ENCODE data around the gene IFT81. TPM values are rescaled to one million over a fixed set of nuclear protein-coding genes. Genes with fewer than 3 reads are reported as not detected.

Gene IFT81
- total RNA-seq, 1 donor from 2014 or later = 8.9 TPM

DNA sequence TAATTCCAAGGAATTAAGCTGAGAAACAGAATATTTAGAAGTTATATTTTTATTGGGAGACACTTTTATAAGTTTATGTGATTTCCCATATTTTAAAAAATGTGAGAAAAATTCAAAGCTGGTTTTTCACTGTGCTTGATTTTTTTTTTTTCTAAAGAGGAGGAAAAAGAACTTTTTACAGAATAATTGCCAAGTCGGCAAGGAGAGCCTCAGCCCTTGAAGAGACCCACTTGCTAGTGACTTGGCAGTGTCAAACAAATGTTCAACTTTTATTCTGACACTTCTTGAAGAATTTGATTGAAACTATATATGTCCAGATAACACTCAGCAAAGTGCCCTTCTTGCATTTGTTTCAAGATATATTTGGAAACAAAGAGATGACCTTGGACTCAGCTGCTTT lies 104.6 kb downstream of the IFT81 start:
- DNase-seq (ENCODE audit: low spot score) = no peak
- TF ChIP-seq CTCF (IDR thresholded peaks at IDR 0.05) = no peak
- Mint-ChIP-seq H3K4me3 (ENCODE audit: unreplicated experiment) (no peak overlapping the region), H3K36me3 (ENCODE audit: low read depth) (peaks cover 2% of the 10 kb centered on the region), H3K27me3 (ENCODE audit: low read depth) (no peaks in the 10 kb centered on the region), H3K4me1 (ENCODE audit: low read depth) (peaks cover 24% of the 10 kb centered on the region), H3K27ac (ENCODE audit: unreplicated experiment) (no peak overlapping the region), H3K9me3 (ENCODE audit: low read depth) (no peaks in the 10 kb centered on the region)

DNA sequence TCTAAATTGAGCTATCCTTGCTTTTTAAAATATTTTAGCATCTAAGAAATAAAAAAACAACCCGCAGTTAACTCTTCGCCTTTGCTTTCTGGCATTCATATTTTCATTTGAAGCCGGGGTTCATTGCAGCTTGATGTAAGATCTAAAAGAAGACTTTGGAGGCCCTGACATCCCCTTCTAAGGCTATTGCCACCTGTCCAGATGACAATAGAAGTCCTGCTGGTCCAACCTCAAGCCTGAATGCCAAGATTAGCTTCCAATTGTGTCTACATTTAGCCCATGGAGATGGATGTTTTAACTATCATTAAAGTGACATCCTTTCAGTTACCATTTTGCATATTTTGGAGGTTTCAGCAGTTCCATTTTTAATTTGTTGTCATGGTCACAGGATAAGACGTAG lies 105.3 kb downstream of the IFT81 start:
- H3K27ac Mint-ChIP-seq (ENCODE audit: unreplicated experiment) = no peak overlapping the region
- no peak for TF ChIP-seq CTCF (IDR thresholded peaks at IDR 0.05)
- no peaks in the 10 kb centered on the region for H3K27me3 Mint-ChIP-seq (ENCODE audit: low read depth)
- no peak for DNase-seq (ENCODE audit: low spot score)
- peaks cover 19% of the 10 kb centered on the region for H3K4me1 Mint-ChIP-seq (ENCODE audit: low read depth)
- peaks cover 2% of the 10 kb centered on the region for H3K36me3 Mint-ChIP-seq (ENCODE audit: low read depth)
- no peak overlapping the region for H3K4me3 Mint-ChIP-seq (ENCODE audit: unreplicated experiment)
- no peaks in the 10 kb centered on the region for H3K9me3 Mint-ChIP-seq (ENCODE audit: low read depth)

GRCh38 chr12:110230655-110231054 lies 106.5 kb downstream of the IFT81 start:
- Mint-ChIP-seq H3K4me1 (ENCODE audit: low read depth) (peaks cover 25% of the 10 kb centered on the region), H3K27ac (ENCODE audit: unreplicated experiment) (no peak overlapping the region), H3K4me3 (ENCODE audit: unreplicated experiment) (no peak overlapping the region), H3K36me3 (ENCODE audit: low read depth) (peaks cover 2% of the 10 kb centered on the region), H3K9me3 (ENCODE audit: low read depth) (no peaks in the 10 kb centered on the region), H3K27me3 (ENCODE audit: low read depth) (no peaks in the 10 kb centered on the region)
- no peak for DNase-seq (ENCODE audit: low spot score)
- no peak for TF ChIP-seq CTCF (IDR thresholded peaks at IDR 0.05)

DNA sequence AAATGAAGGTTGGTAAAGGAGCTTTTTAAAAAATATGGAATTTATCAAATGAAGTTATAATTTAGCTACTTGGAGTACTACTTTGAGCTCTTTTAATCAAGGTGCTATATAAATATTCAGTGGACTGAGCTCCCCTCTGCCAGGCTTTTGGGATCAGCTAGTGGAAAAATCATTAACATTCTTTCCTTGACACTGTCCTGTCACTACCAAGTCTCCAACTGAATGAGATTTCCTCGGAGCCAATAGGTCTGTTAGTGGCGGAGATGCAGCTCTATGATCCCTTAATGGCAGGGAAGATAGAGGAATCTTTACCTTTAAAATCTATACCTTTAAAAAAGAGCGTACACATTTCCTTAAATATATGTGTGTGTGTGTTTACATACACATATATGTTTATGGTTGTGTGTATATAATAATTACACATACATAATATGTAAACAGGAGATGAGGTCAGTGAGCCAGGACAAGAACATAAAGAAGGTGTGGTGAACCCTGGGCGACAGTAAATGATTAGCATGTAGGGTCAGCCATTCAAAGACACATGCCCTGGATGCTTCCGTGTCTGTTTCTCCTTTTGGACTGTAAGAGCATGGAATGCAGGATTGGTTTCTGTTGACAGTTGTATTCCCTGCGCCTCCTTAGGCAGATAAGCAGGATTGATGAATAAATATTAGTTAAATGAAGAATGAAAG lies 109.2 kb downstream of the IFT81 start:
- DNase-seq (ENCODE audit: low spot score) = no peak
- Mint-ChIP-seq H3K27ac (ENCODE audit: unreplicated experiment) (no peak overlapping the region), H3K9me3 (ENCODE audit: low read depth) (no peaks in the 10 kb centered on the region)

GRCh38 chr12:110234331-110234751 lies 110.2 kb downstream of the IFT81 start:
- H3K36me3 Mint-ChIP-seq (ENCODE audit: low read depth) = no peaks in the 10 kb centered on the region

More for the DNA sequence above, 109.2 kb downstream of the IFT81 start:
- Mint-ChIP-seq H3K4me1 (ENCODE audit: low read depth) (peaks cover 25% of the 10 kb centered on the region), H3K27me3 (ENCODE audit: low read depth) (no peaks in the 10 kb centered on the region), H3K36me3 (ENCODE audit: low read depth) (no peaks in the 10 kb centered on the region), H3K4me3 (ENCODE audit: unreplicated experiment) (no peak overlapping the region)
- TF ChIP-seq CTCF (IDR thresholded peaks at IDR 0.05) = no peak

More at GRCh38 chr12:110234331-110234751, 110.2 kb downstream of the IFT81 start:
- no peaks in the 10 kb centered on the region for H3K9me3 Mint-ChIP-seq (ENCODE audit: low read depth)
- no peak overlapping the region for H3K4me3 Mint-ChIP-seq (ENCODE audit: unreplicated experiment)
- no peaks in the 10 kb centered on the region for H3K27me3 Mint-ChIP-seq (ENCODE audit: low read depth)
- DNase-seq (ENCODE audit: low spot score) = no peak
- no peak overlapping the region for H3K27ac Mint-ChIP-seq (ENCODE audit: unreplicated experiment)
- H3K4me1 Mint-ChIP-seq (ENCODE audit: low read depth) = peaks cover 25% of the 10 kb centered on the region
- no peak for TF ChIP-seq CTCF (IDR thresholded peaks at IDR 0.05)
